Astrocyte of the spinal cord (primary cell): ENCODE data around the gene AIFM1.

Experiments used
- DNase-seq: peaks from one replicate; pipeline ENCODE4 v3.0.0; 2011; ENCODE audit warnings: low read depth, low spot score
- H3K4me3 ChIP-seq: 2 replicates; pipeline ENCODE4 v1.5.1; 2011; ENCODE audit warnings: low read depth, mild to moderate bottlenecking, low read length, moderate library complexity
- in situ Hi-C: cut with HindIII; loops from 2 replicates; pipeline ENCODE4 v1.10.0; 2017; ENCODE audit warnings: low sequenced_read_pairs
- TF ChIP-seq, protein P1 (sequence below): IDR thresholded peaks from 2 replicates; pipeline ENCODE4 v1.5.1; 2012; ENCODE audit warnings: low read depth, mild to moderate bottlenecking, low read length, inconsistent platforms

The AIFM1 gene

DNA sequence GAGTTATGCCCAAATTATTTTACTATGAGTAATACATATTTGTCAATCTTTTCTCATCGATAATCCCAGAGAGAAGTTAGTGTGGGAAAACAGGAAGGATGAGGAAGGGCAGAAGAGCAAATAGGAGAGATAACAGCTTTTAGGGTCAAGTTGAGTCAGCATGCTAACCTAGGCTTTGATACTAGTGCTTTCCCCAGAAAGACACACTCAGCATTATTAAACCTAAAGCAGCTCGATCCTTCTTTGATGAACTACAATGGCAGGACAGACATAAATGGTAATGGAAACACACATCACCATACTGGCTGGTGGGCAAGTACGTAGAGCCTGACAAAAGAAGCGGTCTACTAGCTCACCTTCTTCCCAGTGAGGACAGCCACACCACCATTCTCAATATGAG is 20.5 kb downstream of the AIFM1 start:
- in situ Hi-C loops: no loop called here
- TF ChIP-seq, protein P1, sequence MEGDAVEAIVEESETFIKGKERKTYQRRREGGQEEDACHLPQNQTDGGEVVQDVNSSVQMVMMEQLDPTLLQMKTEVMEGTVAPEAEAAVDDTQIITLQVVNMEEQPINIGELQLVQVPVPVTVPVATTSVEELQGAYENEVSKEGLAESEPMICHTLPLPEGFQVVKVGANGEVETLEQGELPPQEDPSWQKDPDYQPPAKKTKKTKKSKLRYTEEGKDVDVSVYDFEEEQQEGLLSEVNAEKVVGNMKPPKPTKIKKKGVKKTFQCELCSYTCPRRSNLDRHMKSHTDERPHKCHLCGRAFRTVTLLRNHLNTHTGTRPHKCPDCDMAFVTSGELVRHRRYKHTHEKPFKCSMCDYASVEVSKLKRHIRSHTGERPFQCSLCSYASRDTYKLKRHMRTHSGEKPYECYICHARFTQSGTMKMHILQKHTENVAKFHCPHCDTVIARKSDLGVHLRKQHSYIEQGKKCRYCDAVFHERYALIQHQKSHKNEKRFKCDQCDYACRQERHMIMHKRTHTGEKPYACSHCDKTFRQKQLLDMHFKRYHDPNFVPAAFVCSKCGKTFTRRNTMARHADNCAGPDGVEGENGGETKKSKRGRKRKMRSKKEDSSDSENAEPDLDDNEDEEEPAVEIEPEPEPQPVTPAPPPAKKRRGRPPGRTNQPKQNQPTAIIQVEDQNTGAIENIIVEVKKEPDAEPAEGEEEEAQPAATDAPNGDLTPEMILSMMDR: no peak
- no peak overlapping the region for H3K4me3 ChIP-seq
- no peak for DNase-seq

DNA sequence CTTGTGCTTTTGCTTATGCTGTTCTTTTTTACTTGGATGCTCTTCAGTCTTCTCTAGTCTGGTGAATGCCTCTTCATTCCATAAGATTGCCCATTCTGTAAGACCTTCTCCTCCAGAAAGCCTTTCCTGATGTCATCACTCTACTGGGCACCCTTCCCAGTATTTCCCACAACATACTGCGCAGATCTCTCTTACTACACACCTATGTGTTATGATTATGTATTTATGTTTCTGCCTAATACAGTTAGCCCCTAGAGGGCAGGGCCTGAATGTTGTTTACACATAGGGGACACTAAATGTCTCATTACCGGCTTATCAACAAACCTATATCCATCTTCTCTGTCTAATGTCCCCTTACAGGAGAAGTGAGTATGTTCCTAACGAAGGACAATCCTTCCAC is 21.1 kb downstream of the AIFM1 start:
- TF ChIP-seq, protein P1: no peak
- in situ Hi-C loops: no loop called here
- H3K4me3 ChIP-seq: no peak overlapping the region
- DNase-seq: no peak

DNA sequence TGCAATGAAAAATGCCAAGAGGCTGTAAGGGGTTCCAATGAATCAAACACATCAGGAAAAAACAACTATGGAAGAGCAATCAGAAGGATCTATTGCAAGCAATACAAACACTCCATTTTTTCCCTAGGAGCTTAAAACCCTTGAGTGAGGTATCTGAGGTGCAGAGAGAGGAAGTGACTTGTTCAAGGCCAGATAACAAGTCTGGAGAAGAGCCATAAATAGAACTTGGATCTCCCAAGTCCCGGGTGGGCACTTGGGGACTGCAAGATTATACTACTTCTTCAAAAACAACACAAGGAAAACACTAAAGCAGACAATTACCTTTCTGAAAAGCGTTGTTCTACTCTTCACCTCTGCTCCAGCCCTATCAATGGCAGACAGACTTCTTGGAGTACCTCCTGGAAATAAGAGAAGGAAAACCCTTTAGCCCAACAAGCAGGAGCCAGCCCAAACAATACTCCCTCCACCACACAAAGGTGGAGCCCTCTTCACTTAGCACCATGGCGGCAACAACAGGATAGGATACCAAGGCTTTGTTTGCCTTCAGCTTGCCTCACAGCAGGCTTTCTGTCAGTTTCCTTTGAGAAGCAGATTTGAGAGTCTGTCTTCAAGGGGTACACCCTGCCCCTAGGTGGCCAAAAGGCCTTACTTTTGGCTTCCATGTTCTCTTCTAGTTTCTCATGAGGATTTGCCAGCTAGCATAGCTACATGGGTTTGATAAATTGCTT is 26.0 kb downstream of the AIFM1 start:
- no peak overlapping the region for H3K4me3 ChIP-seq
- in situ Hi-C loops: no loop called here
- DNase-seq: no peak
- TF ChIP-seq, protein P1: no peak

DNA sequence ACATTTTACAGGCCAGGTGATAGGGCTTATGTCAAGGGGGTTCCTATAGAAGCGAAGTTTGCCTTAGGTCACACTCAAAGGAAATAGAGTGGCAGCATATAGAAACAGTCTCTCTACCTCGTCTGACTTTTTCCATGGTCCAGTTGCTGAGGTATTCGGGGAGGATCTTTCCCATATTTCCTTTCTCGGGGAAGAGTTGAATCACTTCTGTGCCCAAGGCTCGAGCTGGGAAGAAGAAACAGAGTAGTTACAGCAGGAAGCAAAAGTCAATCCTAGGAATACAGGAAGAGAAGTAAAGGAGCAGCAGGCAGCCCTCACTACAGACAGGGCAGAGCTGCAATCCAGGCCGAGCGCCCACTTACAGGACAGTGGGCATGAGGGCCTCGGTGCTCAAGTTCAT is 28.7 kb downstream of the AIFM1 start:
- in situ Hi-C loops: no loop called here
- DNase-seq: no peak
- TF ChIP-seq, protein P1: no peak
- H3K4me3 ChIP-seq: no peak overlapping the region

- in situ Hi-C loops: no loop called here
- DNase-seq: no peak
- TF ChIP-seq, protein P1: no peak
- no peak overlapping the region for H3K4me3 ChIP-seq
Measured at GRCh38 chrX:130136496-130136895, 29.1 kb downstream of the AIFM1 start.

DNA sequence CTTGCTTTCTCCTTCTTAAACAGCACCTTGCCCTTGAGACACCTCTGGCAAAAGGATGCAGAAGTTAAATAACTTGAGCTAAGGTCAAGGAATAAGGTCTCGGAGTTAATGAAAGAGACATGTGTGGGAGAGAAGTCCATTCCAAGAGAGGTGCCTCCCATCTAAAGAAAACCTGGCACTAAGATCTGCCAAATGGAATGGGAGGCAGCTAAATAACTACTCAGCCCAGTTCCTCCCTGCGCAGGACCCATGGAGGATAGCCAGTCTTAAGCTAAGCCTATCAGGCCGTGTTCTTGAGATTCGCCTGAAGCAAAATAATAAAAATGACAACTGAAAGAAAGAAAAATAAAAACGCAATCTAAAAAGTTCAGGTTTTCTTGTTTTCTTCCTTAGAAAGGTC is 34.7 kb downstream of the AIFM1 start:
- in situ Hi-C loops: no loop called here
- DNase-seq: no peak

More for the DNA sequence above, 34.7 kb downstream of the AIFM1 start:
- TF ChIP-seq, protein P1: no peak
- no peak overlapping the region for H3K4me3 ChIP-seq
